GM23338 (cell line): ENCODE measurements around the gene TSC22D1. TPM values are rescaled to one million over a fixed set of nuclear protein-coding genes. Genes with fewer than 3 reads are reported as not detected.

Source experiments
- ATAC-seq: fragments of 200-7000 bp; cut with Tn5 transposase; 3 replicates; pipeline ENCODE4 v1.9.1; 2020
- DNase-seq: peaks from one replicate; pipeline ENCODE4 v3.0.0-alpha.2; 2015; ENCODE audit warnings: low spot score
- H2AFZ ChIP-seq: fragments of 200-600 bp; sonication (generic); 2 replicates; pipeline ENCODE4 v1.8.0; 2016; ENCODE audit warnings: antibody characterized with exemption, mild to moderate bottlenecking, moderate library complexity
- H3F3A ChIP-seq: fragments of 200-600 bp; sonication (generic); replicated peaks from 2 replicates; pipeline ENCODE4 v1.8.0; 2017; ENCODE audit warnings: antibody characterized with exemption, mixed run types, low read depth
- H3K27ac ChIP-seq: fragments of 200-600 bp; sonication (generic); 2 replicates; pipeline ENCODE4 v1.6.1; 2016; ENCODE audit warnings: low read depth
- H3K27me3 ChIP-seq: fragments of 200-600 bp; sonication (generic); 2 replicates; pipeline ENCODE4 v1.8.0; 2016; ENCODE audit warnings: mild to moderate bottlenecking, mixed run types, moderate library complexity; ENCODE audit not compliant: insufficient read depth
- H3K36me3 ChIP-seq: fragments of 200-600 bp; sonication (generic); 2 replicates; pipeline ENCODE4 v1.8.0; 2016; ENCODE audit warnings: mild to moderate bottlenecking; ENCODE audit not compliant: insufficient read depth
- H3K4me1 ChIP-seq: fragments of 200-600 bp; sonication (generic); 2 replicates; pipeline ENCODE4 v1.8.0; 2016; ENCODE audit warnings: mild to moderate bottlenecking, moderate library complexity; ENCODE audit not compliant: insufficient read depth
- H3K4me2 ChIP-seq: fragments of 200-600 bp; sonication (generic); 2 replicates; pipeline ENCODE4 v1.7.1; 2017; ENCODE audit warnings: mixed run types
- H3K4me3 ChIP-seq: fragments of 200-600 bp; sonication (generic); 2 replicates; pipeline ENCODE4 v1.6.1; 2016; ENCODE audit warnings: mixed run types
- H3K79me2 ChIP-seq: fragments of 200-600 bp; sonication (generic); replicated peaks from 2 replicates; pipeline ENCODE4 v1.8.0; 2017; ENCODE audit warnings: mild to moderate bottlenecking; ENCODE audit not compliant: insufficient read depth
- H3K9me2 ChIP-seq: fragments of 200-600 bp; sonication (generic); 2 replicates; pipeline ENCODE4 v1.8.0; 2017; ENCODE audit not compliant: insufficient read depth
- H4K20me1 ChIP-seq: fragments of 200-600 bp; sonication (generic); replicated peaks from 2 replicates; pipeline ENCODE4 v1.8.0; 2017; ENCODE audit warnings: mild to moderate bottlenecking; ENCODE audit not compliant: insufficient read depth
- H3K27ac Mint-ChIP-seq: 2 replicates; pipeline ENCODE4 v1.8.0; 2020; ENCODE audit warnings: inconsistent platforms, mild to moderate bottlenecking, moderate library complexity, mixed read lengths
- H3K27me3 Mint-ChIP-seq: 3 replicates; pipeline ENCODE4 v1.8.0; 2022; ENCODE audit warnings: low read depth, mild to moderate bottlenecking, moderate library complexity, mixed read lengths, inconsistent platforms; ENCODE audit not compliant: insufficient read depth, poor library complexity
- H3K36me3 Mint-ChIP-seq: 3 replicates; pipeline ENCODE4 v1.8.0; 2021; ENCODE audit warnings: low read depth, mild to moderate bottlenecking, inconsistent platforms, moderate library complexity, mixed read lengths
- H3K4me1 Mint-ChIP-seq: 3 replicates; pipeline ENCODE4 v1.8.0; 2020; ENCODE audit warnings: mild to moderate bottlenecking, inconsistent platforms, mixed read lengths
- H3K4me3 Mint-ChIP-seq: 3 replicates; pipeline ENCODE4 v1.8.0; 2021; ENCODE audit warnings: moderate library complexity, mild to moderate bottlenecking, inconsistent platforms, mixed read lengths
- H3K9me3 Mint-ChIP-seq: 3 replicates; pipeline ENCODE4 v1.8.0; 2020; ENCODE audit warnings: moderate library complexity, mild to moderate bottlenecking, inconsistent platforms, mixed read lengths
- CREB1 ChIP-seq: fragments of 250-450 bp; sonication (Bioruptor Pico); IDR thresholded peaks from 2 replicates; pipeline ENCODE4 v1.5.0; 2020; ENCODE audit warnings: low read depth, mild to moderate bottlenecking, moderate library complexity
- ETS1 ChIP-seq: IDR thresholded peaks from 2 replicates; pipeline ENCODE4 v1.6.1; 2016; ENCODE audit warnings: antibody characterized with exemption
- EZH2 ChIP-seq: fragments of 200-600 bp; sonication (generic); IDR thresholded peaks from one replicate; pipeline ENCODE4 v1.8.0; 2017; ENCODE audit warnings: antibody characterized with exemption, mild to moderate bottlenecking, low read depth; ENCODE audit not compliant: unreplicated experiment
- EZH2phosphoT487 ChIP-seq: fragments of 200-600 bp; sonication (generic); IDR thresholded peaks from one replicate; pipeline ENCODE4 v1.8.1; 2018; ENCODE audit warnings: antibody characterized with exemption; ENCODE audit not compliant: unreplicated experiment
- JUNB ChIP-seq: IDR thresholded peaks from one replicate; pipeline ENCODE4 v1.6.1; 2016; ENCODE audit warnings: antibody characterized with exemption; ENCODE audit not compliant: unreplicated experiment
- NANOG ChIP-seq: IDR thresholded peaks from 2 replicates; pipeline ENCODE4 v1.6.1; 2016; ENCODE audit warnings: antibody characterized with exemption, borderline replicate concordance
- POLR2AphosphoS5 ChIP-seq: IDR thresholded peaks from 2 replicates; pipeline ENCODE4 v1.6.1; 2016; ENCODE audit warnings: antibody characterized with exemption, low read depth
- REST ChIP-seq: IDR thresholded peaks from one replicate; pipeline ENCODE4 v1.6.1; 2018; ENCODE audit warnings: antibody characterized with exemption; ENCODE audit not compliant: unreplicated experiment
- STAT1 ChIP-seq: IDR thresholded peaks from one replicate; pipeline ENCODE4 v1.6.1; 2016; ENCODE audit warnings: antibody characterized with exemption; ENCODE audit not compliant: unreplicated experiment
- ZNF114 ChIP-seq: fragments of 250-450 bp; sonication (Bioruptor Pico); IDR thresholded peaks from 2 replicates; pipeline ENCODE4 v1.5.0; 2020; ENCODE audit warnings: mild to moderate bottlenecking, moderate library complexity
- ZNF331 ChIP-seq: fragments of 250-450 bp; sonication (Bioruptor Pico); IDR thresholded peaks from 2 replicates; pipeline ENCODE4 v1.5.0; 2020; ENCODE audit warnings: low read depth, mild to moderate bottlenecking, moderate library complexity
- polyA plus RNA-seq: library from polyadenylated mRNA; unstranded; fragments of >200 nt; fragmentation: Nextera tagmentation; extraction: Ambion mirVana; gene quantifications from 2 replicates; pipeline ENCODE4 v1.2.1, GENCODE V29; 2016
- total RNA-seq: library from RNA; depleted of rRNA; stranded (reverse); fragments of >200 nt; shearing (Covaris generic); gene quantifications from 2 replicates; pipeline ENCODE4 v1.2.3, GENCODE V29; 2014
- TF ChIP-seq, protein P1 (sequence below): fragments of 250-450 bp; sonication (Bioruptor Pico); IDR thresholded peaks from 2 replicates; pipeline ENCODE4 v1.5.0; 2020; ENCODE audit warnings: mild to moderate bottlenecking, moderate library complexity
- TF ChIP-seq, protein P2 (sequence below), 2 experiments: fragments of 200-600 bp in 1 of 2; sonication (generic) in 1 of 2; conservative IDR thresholded peaks; 2 replicates each; pipeline versions ENCODE4 v1.5.1 to v1.6.1; 2016 to 2017; ENCODE audit warnings: antibody characterized with exemption in 2 of 2, low read depth in 2 of 2, mild to moderate bottlenecking in 2 of 2, moderate library complexity in 1 of 2

TSC22D1 gene
- total and polyA plus RNA-seq, 2 experiments from 2014 or later = 58.5 to 114 TPM

GRCh38 chr13:44519642-44520041 lies 56.5 kb downstream of the TSC22D1 start:
- Histone ChIP-seq H3K27ac (no peak overlapping the region), H3K4me3 (no peak overlapping the region), H3K4me1 (peaks cover 24% of the 10 kb centered on the region), H3K79me2 (peaks cover 38% of the 10 kb centered on the region), H2AFZ (no peak overlapping the region), H3K27me3 (no peaks in the 10 kb centered on the region), H3K36me3 (no peaks in the 10 kb centered on the region), H3K9me2 (no peaks in the 10 kb centered on the region), H4K20me1 (peaks cover 9% of the 10 kb centered on the region; the same call in 1 of the 2 replicates), H3F3A (no peaks in the 10 kb centered on the region), H3K4me2 (no peak overlapping the region)
- H3K4me1 Mint-ChIP-seq = peaks cover 27% of the 10 kb centered on the region
- H3K4me3 Mint-ChIP-seq = no peak overlapping the region
- no peaks in the 10 kb centered on the region for H3K36me3 Mint-ChIP-seq
- no peaks in the 10 kb centered on the region for H3K27me3 Mint-ChIP-seq
- no peak for TF ChIP-seq ZNF331
- TF ChIP-seq ZNF114 (CRISPR knock-in tag) = no peak
- TF ChIP-seq EZH2phosphoT487 = no peak
- no peak for TF ChIP-seq ETS1
- TF ChIP-seq NANOG = no peak
- TF ChIP-seq REST = no peak
- TF ChIP-seq POLR2AphosphoS5 = no peak
- TF ChIP-seq, protein P1, sequence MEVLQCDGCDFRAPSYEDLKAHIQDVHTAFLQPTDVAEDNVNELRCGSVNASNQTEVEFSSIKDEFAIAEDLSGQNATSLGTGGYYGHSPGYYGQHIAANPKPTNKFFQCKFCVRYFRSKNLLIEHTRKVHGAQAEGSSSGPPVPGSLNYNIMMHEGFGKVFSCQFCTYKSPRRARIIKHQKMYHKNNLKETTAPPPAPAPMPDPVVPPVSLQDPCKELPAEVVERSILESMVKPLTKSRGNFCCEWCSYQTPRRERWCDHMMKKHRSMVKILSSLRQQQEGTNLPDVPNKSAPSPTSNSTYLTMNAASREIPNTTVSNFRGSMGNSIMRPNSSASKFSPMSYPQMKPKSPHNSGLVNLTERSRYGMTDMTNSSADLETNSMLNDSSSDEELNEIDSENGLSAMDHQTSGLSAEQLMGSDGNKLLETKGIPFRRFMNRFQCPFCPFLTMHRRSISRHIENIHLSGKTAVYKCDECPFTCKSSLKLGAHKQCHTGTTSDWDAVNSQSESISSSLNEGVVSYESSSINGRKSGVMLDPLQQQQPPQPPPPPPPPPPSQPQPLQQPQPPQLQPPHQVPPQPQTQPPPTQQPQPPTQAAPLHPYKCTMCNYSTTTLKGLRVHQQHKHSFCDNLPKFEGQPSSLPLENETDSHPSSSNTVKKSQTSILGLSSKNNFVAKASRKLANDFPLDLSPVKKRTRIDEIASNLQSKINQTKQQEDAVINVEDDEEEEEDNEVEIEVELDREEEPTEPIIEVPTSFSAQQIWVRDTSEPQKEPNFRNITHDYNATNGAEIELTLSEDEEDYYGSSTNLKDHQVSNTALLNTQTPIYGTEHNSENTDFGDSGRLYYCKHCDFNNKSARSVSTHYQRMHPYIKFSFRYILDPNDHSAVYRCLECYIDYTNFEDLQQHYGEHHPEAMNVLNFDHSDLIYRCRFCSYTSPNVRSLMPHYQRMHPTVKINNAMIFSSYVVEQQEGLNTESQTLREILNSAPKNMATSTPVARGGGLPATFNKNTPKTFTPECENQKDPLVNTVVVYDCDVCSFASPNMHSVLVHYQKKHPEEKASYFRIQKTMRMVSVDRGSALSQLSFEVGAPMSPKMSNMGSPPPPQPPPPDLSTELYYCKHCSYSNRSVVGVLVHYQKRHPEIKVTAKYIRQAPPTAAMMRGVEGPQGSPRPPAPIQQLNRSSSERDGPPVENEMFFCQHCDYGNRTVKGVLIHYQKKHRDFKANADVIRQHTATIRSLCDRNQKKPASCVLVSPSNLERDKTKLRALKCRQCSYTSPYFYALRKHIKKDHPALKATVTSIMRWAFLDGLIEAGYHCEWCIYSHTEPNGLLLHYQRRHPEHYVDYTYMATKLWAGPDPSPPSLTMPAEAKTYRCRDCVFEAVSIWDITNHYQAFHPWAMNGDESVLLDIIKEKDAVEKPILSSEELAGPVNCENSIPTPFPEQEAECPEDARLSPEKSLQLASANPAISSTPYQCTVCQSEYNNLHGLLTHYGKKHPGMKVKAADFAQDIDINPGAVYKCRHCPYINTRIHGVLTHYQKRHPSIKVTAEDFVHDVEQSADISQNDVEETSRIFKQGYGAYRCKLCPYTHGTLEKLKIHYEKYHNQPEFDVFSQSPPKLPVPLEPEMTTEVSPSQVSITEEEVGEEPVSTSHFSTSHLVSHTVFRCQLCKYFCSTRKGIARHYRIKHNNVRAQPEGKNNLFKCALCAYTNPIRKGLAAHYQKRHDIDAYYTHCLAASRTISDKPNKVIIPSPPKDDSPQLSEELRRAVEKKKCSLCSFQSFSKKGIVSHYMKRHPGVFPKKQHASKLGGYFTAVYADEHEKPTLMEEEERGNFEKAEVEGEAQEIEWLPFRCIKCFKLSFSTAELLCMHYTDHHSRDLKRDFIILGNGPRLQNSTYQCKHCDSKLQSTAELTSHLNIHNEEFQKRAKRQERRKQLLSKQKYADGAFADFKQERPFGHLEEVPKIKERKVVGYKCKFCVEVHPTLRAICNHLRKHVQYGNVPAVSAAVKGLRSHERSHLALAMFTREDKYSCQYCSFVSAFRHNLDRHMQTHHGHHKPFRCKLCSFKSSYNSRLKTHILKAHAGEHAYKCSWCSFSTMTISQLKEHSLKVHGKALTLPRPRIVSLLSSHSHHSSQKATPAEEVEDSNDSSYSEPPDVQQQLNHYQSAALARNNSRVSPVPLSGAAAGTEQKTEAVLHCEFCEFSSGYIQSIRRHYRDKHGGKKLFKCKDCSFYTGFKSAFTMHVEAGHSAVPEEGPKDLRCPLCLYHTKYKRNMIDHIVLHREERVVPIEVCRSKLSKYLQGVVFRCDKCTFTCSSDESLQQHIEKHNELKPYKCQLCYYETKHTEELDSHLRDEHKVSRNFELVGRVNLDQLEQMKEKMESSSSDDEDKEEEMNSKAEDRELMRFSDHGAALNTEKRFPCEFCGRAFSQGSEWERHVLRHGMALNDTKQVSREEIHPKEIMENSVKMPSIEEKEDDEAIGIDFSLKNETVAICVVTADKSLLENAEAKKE (CRISPR knock-in tag) = no peak
- TF ChIP-seq CREB1 (CRISPR knock-in tag) = no peak
- no peak for TF ChIP-seq EZH2
- TF ChIP-seq, protein P2, sequence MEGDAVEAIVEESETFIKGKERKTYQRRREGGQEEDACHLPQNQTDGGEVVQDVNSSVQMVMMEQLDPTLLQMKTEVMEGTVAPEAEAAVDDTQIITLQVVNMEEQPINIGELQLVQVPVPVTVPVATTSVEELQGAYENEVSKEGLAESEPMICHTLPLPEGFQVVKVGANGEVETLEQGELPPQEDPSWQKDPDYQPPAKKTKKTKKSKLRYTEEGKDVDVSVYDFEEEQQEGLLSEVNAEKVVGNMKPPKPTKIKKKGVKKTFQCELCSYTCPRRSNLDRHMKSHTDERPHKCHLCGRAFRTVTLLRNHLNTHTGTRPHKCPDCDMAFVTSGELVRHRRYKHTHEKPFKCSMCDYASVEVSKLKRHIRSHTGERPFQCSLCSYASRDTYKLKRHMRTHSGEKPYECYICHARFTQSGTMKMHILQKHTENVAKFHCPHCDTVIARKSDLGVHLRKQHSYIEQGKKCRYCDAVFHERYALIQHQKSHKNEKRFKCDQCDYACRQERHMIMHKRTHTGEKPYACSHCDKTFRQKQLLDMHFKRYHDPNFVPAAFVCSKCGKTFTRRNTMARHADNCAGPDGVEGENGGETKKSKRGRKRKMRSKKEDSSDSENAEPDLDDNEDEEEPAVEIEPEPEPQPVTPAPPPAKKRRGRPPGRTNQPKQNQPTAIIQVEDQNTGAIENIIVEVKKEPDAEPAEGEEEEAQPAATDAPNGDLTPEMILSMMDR (conservative IDR thresholded peaks at IDR 0.05; ENCODE audit: low read depth in 2 of 2) = no peak
- TF ChIP-seq STAT1 = no peak
- TF ChIP-seq JUNB = no peak
- no peaks in the 10 kb centered on the region for H3K9me3 Mint-ChIP-seq
- DNase-seq = no peak
- no peak overlapping the region for H3K27ac Mint-ChIP-seq
- no peak for ATAC-seq
